K562 (cell line): ENCODE measurements around the gene ADGRE2. TPM values are rescaled to one million over a fixed set of nuclear protein-coding genes. Genes with fewer than 3 reads are reported as not detected.

Experiments
- AFF1 ChIP-seq, 2 experiments: fragments of 450-650 bp; IDR thresholded peaks; 2 replicates each; pipeline ENCODE4 v1.6.1; 2018; ENCODE audit warnings: mild to moderate bottlenecking in 2 of 2, low read depth in 1 of 2; ENCODE audit not compliant: partially characterized antibody in 2 of 2
- HNRNPH1 ChIP-seq: fragments of 200-400 bp; formaldehyde crosslinking; optimal IDR thresholded peaks from 2 replicates; pipeline ENCODE3; 2017; ENCODE audit warnings: low read depth, mild to moderate bottlenecking, low read length, moderate library complexity
- NFE2 ChIP-seq: IDR thresholded peaks from 2 replicates; pipeline ENCODE4 v1.6.1; 2014; ENCODE audit warnings: antibody characterized with exemption, low read depth
- PBX2 ChIP-seq, 2 experiments: IDR thresholded peaks in 1 of 2; conservative IDR thresholded peaks in 1 of 2; 2 replicates each; pipeline ENCODE4 v1.6.1; 2016; ENCODE audit warnings: low read depth in 2 of 2, mild to moderate bottlenecking in 1 of 2, missing compliant biosample characterization in 1 of 2, missing genetic modification characterization in 1 of 2, moderate library complexity in 1 of 2
- ZNF146 ChIP-seq: IDR thresholded peaks from one replicate; pipeline ENCODE4 v1.6.1; 2018; ENCODE audit warnings: missing compliant biosample characterization; ENCODE audit not compliant: unreplicated experiment
- polyA plus RNA-seq, 8 experiments: library from polyadenylated mRNA; depleted of rRNA in 4 of 8; stranded (reverse) in 5 of 8; unstranded in 3 of 8; fragments of >200 nt; fragmentation: Nextera tagmentation in 2 of 8; fragmentation: Illumina TruSeq in 1 of 8; extraction: Ambion mirVana in 2 of 8; extraction: Trizol in 1 of 8; gene quantifications; 2 replicates each; pipeline versions ENCODE4 v1.2.1 to v1.2.3, GENCODE V29; 2011 to 2014; ENCODE audit warnings: inconsistent platforms in 1 of 8, missing spikeins in 1 of 8
- total RNA-seq, 7 experiments: library from RNA; depleted of rRNA in 6 of 7; stranded (reverse); fragments of >200 nt in 6 of 7; fragmentation: Illumina TruSeq in 2 of 7; extraction: Trizol in 2 of 7; gene quantifications; 2 replicates each; pipeline versions ENCODE4 v1.2.1 to v1.2.3, GENCODE V29; 2011 to 2021; ENCODE audit warnings: low replicate concordance in 1 of 7
- TF ChIP-seq, protein P1 (sequence below): fragments of 200-800 bp; sonication (Bioruptor generic); IDR thresholded peaks from 2 replicates; pipeline ENCODE4 v1.6.1; 2017; ENCODE audit warnings: missing genetic modification characterization, missing compliant biosample characterization
- TF ChIP-seq, protein P2 (sequence below), 2 experiments: fragments of 450-650 bp; formaldehyde crosslinking in 1 of 2; IDR thresholded peaks; 2 replicates each; pipeline versions ENCODE4 v1.4.0 to v1.6.1; 2014 to 2020; ENCODE audit warnings: mild to moderate bottlenecking in 2 of 2, borderline replicate concordance in 1 of 2, low read depth in 1 of 2

Gene ADGRE2
- total and polyA plus RNA-seq, 9 of the 15 experiments (the other 6 are each of a cell fraction or from before 2014, with no cell fraction given): 4.3 to 17.3 (median 9.8) TPM

DNA sequence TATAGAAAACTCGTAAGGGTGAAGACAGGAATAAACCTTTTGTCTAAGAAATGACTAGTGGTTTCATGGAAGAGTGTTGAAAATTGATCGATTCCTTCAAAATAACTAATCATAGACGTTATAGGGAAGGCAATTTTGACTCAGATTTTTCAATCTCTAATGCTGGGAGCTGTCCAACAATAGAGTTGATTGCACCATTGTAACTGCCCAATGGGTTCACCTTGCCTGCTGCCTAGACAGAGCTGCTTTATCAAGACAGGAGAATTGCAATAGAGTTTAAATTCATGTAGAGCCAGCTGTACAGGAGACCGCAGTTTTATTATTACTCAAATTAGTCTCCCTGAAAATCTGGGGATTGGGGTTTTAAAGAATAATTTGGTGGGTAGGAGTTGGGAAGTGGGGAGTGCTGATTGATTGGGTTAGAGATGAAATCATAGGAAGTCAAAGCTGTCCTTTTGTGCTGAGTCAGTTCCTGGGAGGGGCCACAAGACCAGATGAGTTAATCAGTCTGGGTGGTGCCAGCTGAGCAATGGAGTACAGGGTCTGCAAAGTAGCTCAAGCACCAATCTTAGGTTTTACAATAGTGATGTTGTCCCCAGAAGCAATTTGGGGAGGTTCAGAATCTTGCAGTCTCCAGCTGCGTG lies 16.8 kb upstream of the ADGRE2 start (continued):
- TF ChIP-seq PBX2 (CRISPR knock-in tag; IDR thresholded peaks at IDR 0.05; ENCODE audit: low read depth) (no peak), PBX2 (tag; conservative IDR thresholded peaks at IDR 0.05; ENCODE audit: low read depth) (peak; percentile 75), ZNF146 (CRISPR knock-in tag) (no peak), AFF1 (IDR thresholded peaks at IDR 0.05; ENCODE audit: low read depth in 1 of 2, partially characterized antibody in 2 of 2) (peak in 1 of 2 experiments; percentile 51), HNRNPH1 (no peak), NFE2 (peak; percentile 95)
- TF ChIP-seq, protein P1, sequence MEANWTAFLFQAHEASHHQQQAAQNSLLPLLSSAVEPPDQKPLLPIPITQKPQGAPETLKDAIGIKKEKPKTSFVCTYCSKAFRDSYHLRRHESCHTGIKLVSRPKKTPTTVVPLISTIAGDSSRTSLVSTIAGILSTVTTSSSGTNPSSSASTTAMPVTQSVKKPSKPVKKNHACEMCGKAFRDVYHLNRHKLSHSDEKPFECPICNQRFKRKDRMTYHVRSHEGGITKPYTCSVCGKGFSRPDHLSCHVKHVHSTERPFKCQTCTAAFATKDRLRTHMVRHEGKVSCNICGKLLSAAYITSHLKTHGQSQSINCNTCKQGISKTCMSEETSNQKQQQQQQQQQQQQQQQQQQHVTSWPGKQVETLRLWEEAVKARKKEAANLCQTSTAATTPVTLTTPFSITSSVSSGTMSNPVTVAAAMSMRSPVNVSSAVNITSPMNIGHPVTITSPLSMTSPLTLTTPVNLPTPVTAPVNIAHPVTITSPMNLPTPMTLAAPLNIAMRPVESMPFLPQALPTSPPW (CRISPR knock-in tag): peak; percentile 34; the same call in 1 of the 2 replicates
- TF ChIP-seq, protein P2, sequence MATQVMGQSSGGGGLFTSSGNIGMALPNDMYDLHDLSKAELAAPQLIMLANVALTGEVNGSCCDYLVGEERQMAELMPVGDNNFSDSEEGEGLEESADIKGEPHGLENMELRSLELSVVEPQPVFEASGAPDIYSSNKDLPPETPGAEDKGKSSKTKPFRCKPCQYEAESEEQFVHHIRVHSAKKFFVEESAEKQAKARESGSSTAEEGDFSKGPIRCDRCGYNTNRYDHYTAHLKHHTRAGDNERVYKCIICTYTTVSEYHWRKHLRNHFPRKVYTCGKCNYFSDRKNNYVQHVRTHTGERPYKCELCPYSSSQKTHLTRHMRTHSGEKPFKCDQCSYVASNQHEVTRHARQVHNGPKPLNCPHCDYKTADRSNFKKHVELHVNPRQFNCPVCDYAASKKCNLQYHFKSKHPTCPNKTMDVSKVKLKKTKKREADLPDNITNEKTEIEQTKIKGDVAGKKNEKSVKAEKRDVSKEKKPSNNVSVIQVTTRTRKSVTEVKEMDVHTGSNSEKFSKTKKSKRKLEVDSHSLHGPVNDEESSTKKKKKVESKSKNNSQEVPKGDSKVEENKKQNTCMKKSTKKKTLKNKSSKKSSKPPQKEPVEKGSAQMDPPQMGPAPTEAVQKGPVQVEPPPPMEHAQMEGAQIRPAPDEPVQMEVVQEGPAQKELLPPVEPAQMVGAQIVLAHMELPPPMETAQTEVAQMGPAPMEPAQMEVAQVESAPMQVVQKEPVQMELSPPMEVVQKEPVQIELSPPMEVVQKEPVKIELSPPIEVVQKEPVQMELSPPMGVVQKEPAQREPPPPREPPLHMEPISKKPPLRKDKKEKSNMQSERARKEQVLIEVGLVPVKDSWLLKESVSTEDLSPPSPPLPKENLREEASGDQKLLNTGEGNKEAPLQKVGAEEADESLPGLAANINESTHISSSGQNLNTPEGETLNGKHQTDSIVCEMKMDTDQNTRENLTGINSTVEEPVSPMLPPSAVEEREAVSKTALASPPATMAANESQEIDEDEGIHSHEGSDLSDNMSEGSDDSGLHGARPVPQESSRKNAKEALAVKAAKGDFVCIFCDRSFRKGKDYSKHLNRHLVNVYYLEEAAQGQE (IDR thresholded peaks at IDR 0.05; ENCODE audit: borderline replicate concordance): peak; percentile 92
- TF ChIP-seq, protein P2 (CRISPR knock-in tag; IDR thresholded peaks at IDR 0.05; ENCODE audit: low read depth): no peak
